Colon (tissue), 2 donors: ENCODE data around the gene RIOK3.
"Not testable (repeated sequence)": the region's sequence is repeated elsewhere in the genome, so short reads cannot be mapped to it uniquely, and the experiment has no call there.

Experiments
- FAIRE-seq: peaks from 2 replicates; lab custom pipeline; 2012; peaks lifted over from hg19 to GRCh38; lab: Jason Lieb, UNC
- donor health status: control.
- donor health status: control.

Gene RIOK3, protein sequence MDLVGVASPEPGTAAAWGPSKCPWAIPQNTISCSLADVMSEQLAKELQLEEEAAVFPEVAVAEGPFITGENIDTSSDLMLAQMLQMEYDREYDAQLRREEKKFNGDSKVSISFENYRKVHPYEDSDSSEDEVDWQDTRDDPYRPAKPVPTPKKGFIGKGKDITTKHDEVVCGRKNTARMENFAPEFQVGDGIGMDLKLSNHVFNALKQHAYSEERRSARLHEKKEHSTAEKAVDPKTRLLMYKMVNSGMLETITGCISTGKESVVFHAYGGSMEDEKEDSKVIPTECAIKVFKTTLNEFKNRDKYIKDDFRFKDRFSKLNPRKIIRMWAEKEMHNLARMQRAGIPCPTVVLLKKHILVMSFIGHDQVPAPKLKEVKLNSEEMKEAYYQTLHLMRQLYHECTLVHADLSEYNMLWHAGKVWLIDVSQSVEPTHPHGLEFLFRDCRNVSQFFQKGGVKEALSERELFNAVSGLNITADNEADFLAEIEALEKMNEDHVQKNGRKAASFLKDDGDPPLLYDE

DNA sequence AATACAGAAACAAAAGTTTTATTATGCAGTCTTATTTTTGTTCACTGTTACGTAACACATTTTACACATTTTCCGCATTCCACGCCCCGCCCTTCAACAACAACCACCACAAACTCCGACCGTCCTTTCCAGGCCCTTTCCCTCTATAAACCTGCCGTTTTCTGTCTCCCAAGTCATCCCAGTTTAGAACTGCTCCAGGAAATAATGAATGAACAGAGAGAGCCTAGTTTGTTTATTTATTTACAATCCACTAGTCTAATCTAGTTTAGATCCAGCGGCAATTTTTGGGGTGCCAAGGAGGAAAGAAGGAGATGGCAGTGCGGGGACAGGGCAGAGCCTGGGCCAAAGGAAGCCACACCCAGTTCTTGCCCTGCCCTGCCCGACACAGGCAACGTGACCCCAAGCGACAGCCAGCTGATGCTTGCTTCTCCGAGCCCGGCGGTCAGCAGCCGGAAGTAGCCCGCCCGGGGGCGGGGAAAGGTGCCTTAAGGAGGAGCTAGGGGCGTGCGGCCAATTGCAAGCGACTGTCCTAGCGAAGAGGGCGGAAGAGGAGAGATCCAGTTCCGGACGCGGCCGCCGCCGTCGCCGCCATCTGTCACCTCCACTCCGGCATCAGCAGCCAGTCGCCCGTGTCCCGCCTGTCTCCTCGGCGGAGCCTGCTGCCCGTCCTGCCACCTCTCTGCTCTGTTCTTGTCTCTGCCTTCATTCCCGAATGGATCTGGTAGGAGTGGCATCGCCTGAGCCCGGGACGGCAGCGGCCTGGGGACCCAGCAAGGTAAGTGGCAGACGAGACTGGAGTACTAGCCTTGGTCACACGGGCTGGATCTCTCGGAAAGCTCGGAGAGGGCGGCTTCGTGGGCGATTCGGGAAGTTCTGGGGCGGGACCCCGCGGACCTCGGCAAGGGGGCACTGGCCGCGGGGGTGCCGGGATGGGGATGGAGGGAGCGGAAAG is at the start of gene RIOK3:
TSS of gene RIOK3 (plus strand) at position 560 of the 952 bp plus-strand sequence. CDS start at position 713, 153 bp downstream.
- FAIRE-seq, result no peak

DNA sequence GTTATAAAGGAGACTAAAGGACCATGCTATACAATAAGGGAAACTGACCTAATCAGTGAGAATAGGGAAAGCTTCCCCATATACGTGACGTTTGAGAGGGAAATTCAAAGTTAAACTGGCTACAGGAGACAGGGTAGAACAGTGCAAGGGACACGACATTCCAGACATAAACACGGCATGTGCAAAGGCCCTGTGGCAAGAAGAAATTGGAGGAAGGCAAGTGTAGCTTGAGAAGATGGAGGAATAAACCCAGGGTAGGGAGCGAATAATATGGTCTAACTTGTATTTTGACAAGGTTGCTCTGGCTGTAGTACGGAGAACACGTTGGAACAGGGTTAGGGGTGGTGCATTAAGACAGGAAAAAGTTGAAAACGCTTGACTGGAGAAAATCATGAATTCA is 49.8 kb upstream of the RIOK3 start:
- FAIRE-seq, result no peak

DNA sequence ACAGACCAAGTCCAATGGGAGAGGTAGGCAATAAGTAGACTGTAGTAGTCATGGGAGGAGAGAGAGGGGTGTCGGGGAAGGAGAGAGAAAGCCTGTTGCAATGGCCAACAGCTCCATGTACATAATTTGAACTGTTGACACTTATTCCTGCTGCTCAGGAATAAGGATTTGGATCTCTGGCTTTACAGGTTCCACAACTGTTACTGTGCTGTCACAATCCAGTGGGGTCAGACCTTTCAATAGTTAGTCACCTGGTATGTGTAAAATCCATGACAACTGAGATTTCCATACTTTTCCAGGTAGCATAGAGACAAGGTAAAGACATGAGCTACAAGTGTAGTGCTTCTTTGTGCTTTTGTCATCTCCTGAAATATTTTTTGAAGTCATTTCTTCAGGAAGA is 47.5 kb upstream of the RIOK3 start:
- FAIRE-seq, result no peak

DNA sequence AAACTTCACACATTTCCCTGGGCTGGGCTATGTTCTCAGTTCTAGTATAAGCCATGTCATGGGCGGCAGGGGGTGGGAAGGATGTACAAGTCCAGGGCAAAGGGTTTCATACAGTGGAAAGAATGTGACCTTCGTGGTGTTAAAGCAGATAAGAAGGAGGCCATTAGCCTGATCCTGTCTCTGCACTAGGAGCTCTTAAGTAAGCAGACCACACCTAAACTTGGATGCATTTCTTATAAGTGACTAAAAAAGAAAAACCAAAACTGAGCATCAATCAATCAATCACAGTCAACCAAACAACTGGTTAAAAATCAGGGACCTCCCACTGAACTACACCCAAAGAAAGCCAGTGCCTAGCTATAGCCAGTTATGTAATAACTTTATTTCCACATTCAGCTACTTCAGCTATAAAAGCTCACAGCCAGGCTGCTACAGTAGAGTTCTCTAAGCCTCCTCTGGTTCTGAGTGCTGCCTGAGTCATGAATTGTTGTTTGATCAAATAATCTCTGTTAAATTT is 46.8 kb upstream of the RIOK3 start:
- no peak for FAIRE-seq

DNA sequence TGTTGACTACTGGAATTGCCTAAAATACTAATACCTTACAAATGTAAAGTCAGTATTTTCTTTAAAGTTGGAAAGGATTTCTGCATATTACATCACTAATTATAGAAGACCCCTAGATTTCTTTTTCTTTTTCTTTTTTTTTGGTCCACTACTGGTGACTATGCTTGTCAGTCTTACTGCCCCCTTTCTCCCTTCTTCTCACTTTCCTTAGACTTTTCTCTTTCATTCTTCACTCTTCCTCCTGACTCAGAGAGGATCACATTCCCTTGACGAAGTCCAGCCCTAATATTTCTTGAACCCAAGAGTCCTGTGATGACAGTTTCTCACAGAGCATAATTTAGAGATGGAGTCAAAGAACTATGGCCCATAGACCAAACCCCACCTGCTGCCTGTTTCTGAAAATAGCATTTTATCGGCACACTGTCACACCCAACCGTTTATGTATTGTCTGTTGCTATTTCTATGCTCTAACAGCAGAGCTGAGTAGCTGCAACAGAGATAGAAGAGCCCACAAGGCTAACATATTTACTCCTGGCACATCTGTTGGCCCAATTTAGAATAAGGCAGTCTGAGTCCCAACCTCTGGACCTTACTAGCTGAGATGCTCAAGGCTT is 40.6 kb upstream of the RIOK3 start:
- no peak for FAIRE-seq

DNA sequence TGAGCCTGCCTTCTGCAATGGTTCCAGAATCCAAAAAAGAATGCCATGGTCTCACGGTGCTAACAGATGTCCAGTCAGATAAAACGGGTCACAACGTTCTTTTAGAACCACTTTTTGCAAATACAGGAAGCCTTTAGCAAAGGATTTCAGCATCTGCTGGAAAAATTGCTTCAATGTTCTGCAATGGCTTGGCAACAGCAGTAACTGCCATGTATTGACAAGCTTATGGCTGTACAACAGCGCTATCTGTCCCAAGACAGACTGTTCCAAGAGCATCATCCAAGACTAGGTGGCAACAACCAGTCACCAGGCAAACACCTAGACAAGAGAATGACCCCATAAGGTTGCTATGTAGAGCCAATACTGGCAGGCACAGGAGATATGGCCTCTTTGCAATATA is 37.6 kb upstream of the RIOK3 start:
- no peak for FAIRE-seq

DNA sequence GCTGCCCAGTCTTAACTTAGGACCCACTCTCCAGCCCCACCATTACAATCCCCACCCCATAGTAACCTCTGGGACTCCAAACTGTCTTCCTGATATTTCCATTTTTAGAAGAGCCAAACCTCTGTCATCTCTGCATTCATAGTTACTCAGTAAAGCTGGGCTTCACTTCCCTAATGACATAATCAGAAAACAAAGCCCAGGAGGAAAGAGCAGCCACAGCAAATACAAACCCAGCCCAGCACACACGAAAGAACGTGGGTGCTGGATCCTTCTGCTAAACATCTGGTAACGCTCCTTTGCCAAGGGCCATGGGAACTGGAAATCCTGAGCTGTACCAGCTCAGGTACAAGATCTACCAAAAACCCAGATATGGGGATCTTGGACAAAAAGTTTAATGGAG is 36.8 kb upstream of the RIOK3 start:
- FAIRE-seq, result no peak

DNA sequence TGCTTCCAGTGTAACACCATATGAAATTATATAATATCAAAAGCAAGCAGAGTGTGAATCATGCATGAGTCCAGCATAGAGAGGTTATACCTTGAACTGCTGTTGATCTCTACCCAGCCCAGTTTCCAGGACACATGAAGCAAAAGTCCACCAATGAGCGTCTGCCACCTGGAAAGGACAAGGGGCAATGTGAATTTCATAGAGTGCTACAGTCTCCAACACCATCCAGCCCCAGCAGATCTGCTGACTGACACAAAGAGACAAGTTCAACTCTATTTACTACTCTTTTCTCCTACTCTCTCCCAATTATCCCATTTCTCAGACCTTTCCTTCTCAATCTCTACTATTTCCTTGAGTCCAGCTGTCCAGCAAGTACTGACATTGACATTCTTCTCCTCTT is 31.8 kb upstream of the RIOK3 start:
- FAIRE-seq, result no peak

DNA sequence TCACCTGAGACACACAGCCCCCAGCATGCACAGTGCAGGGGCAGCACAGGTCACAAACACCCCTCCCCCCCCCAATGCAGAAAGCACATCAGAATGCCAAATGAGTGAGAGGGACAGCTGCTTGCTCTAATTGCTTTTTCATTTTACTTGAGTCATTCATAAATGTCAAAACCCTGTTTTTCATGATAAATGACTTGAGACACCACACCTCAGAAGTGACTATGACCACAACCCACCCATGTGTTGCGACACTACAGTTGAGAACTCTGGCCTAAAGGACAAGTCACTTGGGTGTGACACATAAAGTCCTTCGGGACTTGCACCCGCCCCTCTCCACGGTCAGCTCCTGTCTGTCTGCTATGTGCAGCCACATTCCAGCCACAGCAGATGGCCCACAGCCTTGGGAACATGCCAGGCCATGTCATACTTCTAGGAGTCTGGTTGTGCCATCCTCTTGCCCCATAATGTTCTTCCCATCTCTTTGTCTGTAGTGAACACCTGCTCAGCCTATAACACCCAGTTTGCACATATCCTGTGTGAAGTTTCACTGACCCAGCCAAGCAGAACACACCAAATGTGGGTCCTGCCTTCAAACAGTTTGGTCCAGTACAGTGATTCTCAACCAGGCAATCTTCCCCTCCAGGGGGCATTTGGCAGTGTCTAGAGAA is 30.2 kb upstream of the RIOK3 start:
- no peak for FAIRE-seq

DNA sequence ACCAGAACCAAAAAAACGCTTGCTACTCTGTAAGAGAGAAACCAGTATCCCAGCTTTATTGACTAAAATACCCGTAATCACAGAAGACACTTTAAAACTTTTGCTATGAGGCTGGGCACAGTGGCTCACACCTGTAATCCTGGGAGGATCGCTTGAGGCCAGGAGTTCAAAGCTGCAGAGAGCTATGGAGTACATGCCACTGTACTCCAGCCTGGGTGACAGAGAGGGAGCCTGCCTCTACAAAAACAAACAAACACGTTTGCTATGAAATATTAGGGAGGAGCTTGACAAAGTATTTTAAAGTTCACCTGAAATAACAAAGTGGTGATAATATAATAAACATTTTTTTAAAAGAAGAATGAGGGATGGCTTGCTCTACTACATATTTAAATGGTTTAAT is 28.5 kb upstream of the RIOK3 start:
- no peak for FAIRE-seq

DNA sequence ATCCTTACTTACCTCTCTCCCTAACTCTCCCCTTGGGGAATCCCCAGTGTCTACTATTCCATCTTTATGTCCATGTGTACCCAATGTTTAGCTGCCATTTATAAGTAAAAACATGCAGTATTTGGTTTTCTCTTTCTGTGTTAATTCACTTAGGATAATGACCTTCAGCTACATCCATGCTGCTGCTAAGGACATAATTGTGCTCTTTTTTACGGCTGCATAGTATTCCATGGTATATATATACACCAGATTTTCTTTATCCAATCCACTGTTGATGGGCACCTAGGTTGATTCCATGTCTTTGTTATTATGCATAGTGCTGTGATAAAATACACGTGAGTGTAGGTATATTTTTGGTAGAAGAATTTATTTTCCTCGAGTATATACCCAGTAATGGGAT is 24.3 kb upstream of the RIOK3 start:
- no peak for FAIRE-seq

DNA sequence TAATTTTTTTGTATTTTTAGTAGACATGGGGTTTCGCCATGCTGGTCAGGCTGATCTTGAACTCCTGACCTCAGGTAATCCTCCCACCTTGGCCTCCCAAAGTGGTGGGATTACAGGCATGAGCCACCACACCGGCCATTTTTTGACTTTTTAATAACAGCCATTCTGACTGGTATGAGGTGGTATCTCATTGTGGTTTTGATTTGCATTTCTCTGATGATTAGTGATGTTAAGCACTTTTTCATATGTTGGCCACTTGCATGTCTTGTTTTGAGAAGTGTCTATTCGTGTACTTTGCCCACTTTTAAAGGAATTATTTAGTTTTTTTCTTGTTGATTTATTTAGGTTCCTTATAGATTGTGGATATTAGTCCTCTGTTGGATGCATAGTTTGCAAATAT is 23.5 kb upstream of the RIOK3 start:
- FAIRE-seq, result not testable (repeated sequence)

DNA sequence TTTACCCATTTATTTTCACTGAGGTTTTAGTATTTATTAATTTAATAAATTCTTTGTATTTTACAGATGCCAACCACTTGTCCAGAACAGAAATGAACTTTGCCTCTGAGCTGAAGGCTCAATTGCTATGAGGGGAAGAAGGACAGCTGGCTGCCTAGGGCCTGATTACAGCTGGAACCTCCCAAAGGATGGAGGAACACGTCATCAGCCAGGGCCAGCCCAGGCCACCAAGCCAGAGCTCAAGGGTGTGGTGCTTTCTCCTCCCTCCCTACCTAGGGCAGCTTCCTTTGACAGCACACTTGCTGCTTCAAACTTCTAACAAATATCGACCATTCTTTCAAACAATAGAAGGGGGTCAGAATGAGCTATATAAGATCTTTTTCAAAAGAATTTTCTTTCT is 19.7 kb upstream of the RIOK3 start:
- no peak for FAIRE-seq

DNA sequence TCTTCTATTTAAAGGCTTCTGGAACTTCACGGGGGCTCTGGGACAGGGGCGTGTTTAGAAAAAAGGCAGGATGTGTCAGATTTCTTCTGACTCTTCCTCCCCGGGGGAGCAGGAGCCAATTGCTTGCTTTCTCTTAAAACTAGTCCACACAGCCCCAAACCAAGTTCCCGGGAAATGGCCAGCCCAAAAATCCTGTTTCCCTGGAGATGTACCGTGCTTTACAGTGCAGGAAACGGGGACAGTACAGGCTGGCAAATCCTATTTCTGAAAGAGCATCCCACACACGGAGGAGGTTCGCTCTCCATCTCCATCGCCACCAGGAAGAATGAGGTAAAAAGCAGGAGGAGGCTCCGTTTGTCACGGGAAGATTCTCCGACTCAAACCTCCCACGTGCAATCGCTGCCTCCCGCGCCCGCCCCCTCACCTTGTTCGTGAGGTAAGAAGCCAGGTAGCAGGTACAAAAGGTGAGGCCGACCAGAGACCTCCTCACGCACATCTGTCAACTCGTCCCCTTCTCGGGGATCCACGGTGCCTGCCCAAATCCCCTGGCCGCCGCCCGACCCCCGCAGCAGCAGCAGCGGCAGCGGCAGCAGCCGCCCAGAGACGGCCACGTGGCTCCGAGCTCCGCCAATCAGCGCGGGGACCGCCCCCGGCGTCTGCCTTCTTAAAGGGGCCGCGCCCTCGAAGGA is 15.6 kb upstream of the RIOK3 start:
- no peak for FAIRE-seq

DNA sequence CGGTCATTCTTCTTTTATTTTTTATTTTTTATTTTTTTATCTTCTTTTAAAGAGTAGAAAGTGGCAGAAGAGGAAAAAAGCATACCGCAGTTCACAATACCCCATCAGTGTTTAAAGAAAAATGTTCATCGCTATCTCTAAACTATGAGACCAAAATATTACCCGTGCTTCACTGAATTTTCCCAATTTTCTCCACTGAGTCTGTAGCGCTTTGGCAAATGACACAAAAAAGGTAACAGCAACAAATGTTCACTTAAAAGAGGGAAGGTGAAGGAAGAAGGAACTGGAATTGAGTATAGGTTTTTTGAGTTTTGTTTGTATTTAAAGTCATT is 15.1 kb upstream of the RIOK3 start:
- FAIRE-seq, result no peak

DNA sequence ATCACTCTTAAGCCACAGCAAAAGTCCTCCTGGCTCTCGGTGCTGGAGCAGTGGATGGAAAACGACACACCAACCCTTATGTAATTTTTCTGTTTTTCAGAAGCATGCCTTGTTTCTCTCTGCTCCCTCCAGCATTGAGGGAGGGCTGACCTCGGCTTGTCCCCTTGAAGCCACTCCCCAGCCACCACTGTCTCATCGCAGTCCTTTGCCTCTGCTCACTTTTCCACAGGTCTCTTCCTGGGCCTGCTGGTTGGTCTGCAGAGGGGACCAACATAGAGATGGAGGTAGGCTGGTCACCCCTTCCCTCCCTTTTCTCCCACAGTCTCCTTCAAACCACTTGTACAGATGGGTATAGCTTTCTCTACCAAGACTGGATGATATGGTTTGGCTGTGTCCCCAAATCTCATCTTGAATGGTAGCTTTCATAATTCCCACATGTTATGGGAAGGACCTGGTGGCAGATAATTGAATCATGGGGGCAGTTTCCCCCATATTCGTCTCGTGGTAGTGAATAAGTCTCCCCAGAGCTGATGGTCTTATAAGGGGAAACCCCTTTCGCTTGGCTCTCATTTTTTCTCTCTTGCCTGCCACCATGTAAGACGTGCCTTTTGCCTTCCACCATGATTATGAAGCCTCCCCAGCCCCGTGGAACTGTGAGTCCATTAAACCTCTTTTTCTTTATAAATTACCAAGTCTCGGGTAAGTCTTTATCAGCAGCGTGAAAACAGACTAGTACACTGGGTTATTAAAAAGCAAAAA is 14.3 kb upstream of the RIOK3 start:
- FAIRE-seq, result no peak

DNA sequence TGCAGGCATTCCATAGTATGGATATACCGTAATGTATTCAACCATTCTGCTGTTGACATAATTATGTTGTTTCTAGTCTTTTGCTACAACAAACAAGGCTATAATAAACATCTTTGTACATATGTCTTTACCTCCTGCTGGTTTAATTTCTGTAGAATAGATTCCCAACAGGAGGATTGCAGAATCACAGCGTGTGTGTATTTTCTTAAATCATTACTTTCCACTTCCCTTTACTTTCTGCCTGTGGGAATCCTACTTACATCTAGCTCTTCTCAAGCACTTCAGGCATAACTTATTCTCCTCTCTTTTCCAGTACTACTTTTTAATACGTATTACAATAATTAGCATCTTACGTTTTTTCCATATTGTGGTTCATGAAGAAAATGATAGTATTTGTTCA is 13.0 kb upstream of the RIOK3 start:
- FAIRE-seq, result no peak

DNA sequence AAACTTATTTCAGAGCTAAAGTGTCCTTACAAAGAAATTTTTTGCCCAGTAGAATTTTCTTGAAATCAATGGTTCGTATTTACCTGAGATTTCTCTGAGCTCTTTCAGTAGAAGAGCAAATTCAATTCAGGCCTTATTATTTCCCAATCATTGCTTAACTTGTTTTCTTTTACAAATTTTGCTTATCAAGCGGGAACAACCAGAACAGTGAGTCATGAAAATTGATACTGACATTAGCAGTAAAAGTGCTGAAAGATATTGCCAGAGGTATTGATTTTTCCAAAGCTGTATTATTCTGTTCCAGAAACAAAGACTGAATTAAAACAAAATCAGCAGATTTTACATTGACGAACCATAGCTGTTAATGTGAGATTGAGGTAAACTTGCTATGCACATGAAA is 10.1 kb upstream of the RIOK3 start:
- FAIRE-seq, result no peak

DNA sequence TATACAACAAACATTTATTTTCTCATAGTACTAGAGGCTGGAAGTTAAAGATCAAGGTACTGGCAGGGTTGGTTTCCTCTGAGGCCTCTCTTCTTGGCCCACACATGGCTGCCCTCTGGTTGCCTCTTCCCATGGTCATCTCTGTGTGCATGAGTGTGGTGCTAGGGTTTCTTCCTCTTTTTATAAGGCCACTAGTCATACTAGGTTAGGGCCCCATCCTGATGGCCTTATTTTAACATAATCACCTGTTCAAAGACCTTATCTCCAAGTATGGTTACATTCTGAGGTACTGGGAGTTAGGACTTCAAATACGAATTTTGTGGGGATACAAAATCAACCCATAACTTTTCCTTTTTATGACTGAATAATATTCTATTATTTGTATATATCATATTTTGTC is 4.8 kb upstream of the RIOK3 start:
- no peak for FAIRE-seq

DNA sequence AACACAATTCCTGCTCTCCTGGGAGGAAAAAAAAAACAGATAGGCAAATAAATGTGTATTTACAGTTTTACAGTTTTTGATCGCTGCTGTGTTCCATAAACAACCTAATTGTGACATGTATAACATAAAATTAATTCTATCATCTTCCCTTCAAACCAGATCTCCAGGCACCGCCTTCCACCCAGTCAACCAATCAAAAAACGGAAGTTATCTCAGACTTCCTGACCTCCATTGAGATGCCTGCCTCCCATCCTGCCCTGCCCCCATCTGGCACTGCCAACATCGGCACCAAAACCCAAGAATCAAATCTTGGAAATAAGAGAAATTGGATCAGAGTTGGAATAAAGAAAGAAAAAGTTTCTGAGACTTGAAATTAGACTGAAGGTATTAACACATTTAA is 3.1 kb upstream of the RIOK3 start:
- no peak for FAIRE-seq

DNA sequence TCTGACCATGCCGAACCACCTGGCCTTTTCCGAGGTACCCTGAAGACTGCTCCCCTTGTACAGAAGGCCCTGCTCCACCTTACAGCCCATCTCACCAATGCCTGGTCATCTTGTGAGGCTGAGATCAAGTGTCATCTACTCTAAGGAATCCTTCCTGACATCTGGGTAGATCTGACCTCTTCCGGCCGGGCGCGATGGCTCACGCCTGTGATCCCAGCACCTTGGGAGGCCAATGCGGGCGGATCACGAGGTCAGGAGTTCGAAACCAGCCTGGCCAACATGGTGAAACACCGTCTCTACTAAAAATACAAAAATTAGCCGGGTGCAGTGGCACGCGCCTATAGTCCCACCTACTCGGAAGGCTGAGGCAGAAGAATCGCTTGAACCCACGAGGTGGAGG is 2.1 kb upstream of the RIOK3 start:
- FAIRE-seq, result no peak
